ENCODE results near the gene STARD9.
"Not testable (repeated sequence)": the region's sequence is repeated elsewhere in the genome, so short reads cannot be mapped to it uniquely, and the experiment has no call there.

STARD9 gene

GRCh38 chr15:42632105-42632675 lies 56.8 kb downstream of the STARD9 start:
- no peak for DNase-seq

- DNase-seq, result no peak
Measured at GRCh38 chr15:42640109-42640508, 64.7 kb downstream of the STARD9 start.

- peak; percentile 63 for DNase-seq
Measured at GRCh38 chr15:42650208-42651066, 75.0 kb downstream of the STARD9 start.

- no peak for DNase-seq
Measured at GRCh38 chr15:42665827-42666226, 90.4 kb downstream of the STARD9 start.

GRCh38 chr15:42667855-42668254 lies 92.4 kb downstream of the STARD9 start:
- no peak for DNase-seq

- DNase-seq, result no peak
Measured at GRCh38 chr15:42670451-42670850, 95.0 kb downstream of the STARD9 start.

GRCh38 chr15:42672444-42672843 lies 97.0 kb downstream of the STARD9 start:
- no peak for DNase-seq

GRCh38 chr15:42674472-42674871 lies 99.1 kb downstream of the STARD9 start:
- DNase-seq, result no peak

GRCh38 chr15:42675021-42675420 lies 99.6 kb downstream of the STARD9 start:
- DNase-seq, result no peak

GRCh38 chr15:42679285-42680141 lies 104.1 kb downstream of the STARD9 start:
- no peak for DNase-seq

GRCh38 chr15:42680142-42680482 lies 104.7 kb downstream of the STARD9 start:
- not testable (repeated sequence) for DNase-seq

- no peak for DNase-seq
Measured at GRCh38 chr15:42681119-42681518, 105.7 kb downstream of the STARD9 start.

- DNase-seq, result no peak
Measured at GRCh38 chr15:42686281-42686680, 110.9 kb downstream of the STARD9 start.

GRCh38 chr15:42687740-42688139 lies 112.3 kb downstream of the STARD9 start:
- no peak for DNase-seq

- no peak for DNase-seq
Measured at GRCh38 chr15:42688301-42688700, 112.9 kb downstream of the STARD9 start.

GRCh38 chr15:42691308-42691707 lies 115.9 kb downstream of the STARD9 start:
- peak; percentile 47 for DNase-seq

GRCh38 chr15:42691770-42692169 lies 116.4 kb downstream of the STARD9 start:
- no peak for DNase-seq

- no peak for DNase-seq
Measured at GRCh38 chr15:42692536-42692935, 117.1 kb downstream of the STARD9 start.

- DNase-seq, result no peak
Measured at GRCh38 chr15:42692997-42693396, 117.6 kb downstream of the STARD9 start.

- no peak for DNase-seq
Measured at GRCh38 chr15:42693496-42693895, 118.1 kb downstream of the STARD9 start.

- DNase-seq, result no peak
Measured at GRCh38 chr15:42693942-42694341, 118.5 kb downstream of the STARD9 start.

- DNase-seq, result no peak
Measured at GRCh38 chr15:42694398-42694797, 119.0 kb downstream of the STARD9 start.

- DNase-seq, result no peak
Measured at GRCh38 chr15:42695527-42696071, 120.2 kb downstream of the STARD9 start.

Measured in activated CD8-positive, alpha-beta memory T cell treated with anti-CD3 and anti-CD28 coated beads for 24 hours (primary cell).